B cell (primary cell): ENCODE measurements around the gene YJEFN3. TPM values are rescaled to one million over a fixed set of nuclear protein-coding genes. Genes with fewer than 3 reads are reported as not detected.

Experiments
- ATAC-seq: fragments of 200-7000 bp; cut with Tn5 transposase; one replicate; pipeline ENCODE4 v1.10.0; 2021; ENCODE audit warnings: low read depth, mild to moderate bottlenecking, moderate number of reproducible peaks, moderate library complexity
- CTCF ChIA-PET: fragments of 350-600 bp; sonication (Branson Sonifier 250); formaldehyde crosslinking; loops from one replicate; lab custom pipeline; 2021; ENCODE audit warnings: antibody characterized with exemption, inconsistent platforms; lab: Charles Lee
- POLR2A ChIA-PET: fragments of 350-600 bp; sonication (Branson Sonifier 250); formaldehyde crosslinking; loops from one replicate; lab custom pipeline; 2021; ENCODE audit warnings: antibody characterized with exemption; lab: Charles Lee
- DNase-seq: peaks from one replicate; pipeline ENCODE4 v3.0.0; 2013
- H2AFZ ChIP-seq: 2 replicates; pipeline ENCODE4 v1.6.1; 2012; ENCODE audit warnings: mild to moderate bottlenecking, low read depth, low read length; ENCODE audit not compliant: insufficient read depth, poor library complexity, severe bottlenecking
- H3K27ac ChIP-seq, 2 donors: 1 replicate in 1 of 2; 2 replicates in 1 of 2; pipeline ENCODE4 v1.5.1; 2012 to 2013; ENCODE audit warnings: low read length in 2 of 2, mild to moderate bottlenecking in 2 of 2, moderate library complexity in 1 of 2
- H3K27me3 ChIP-seq, 4 experiments: fragments of 200-600 bp in 1 of 4; sonication (generic) in 1 of 4; replicated peaks in 1 of 4; 1 replicate in 2 of 4; 2 replicates in 2 of 4; pipeline versions ENCODE4 v1.6.1 to v1.7.0; 2013 to 2016; ENCODE audit warnings: low read length in 3 of 4, mild to moderate bottlenecking in 2 of 4, mixed read lengths in 1 of 4, moderate library complexity in 1 of 4; ENCODE audit not compliant: insufficient read depth in 4 of 4, control insufficient read depth in 3 of 4; ENCODE audit errors: control extremely low read depth in 1 of 4
- H3K36me3 ChIP-seq, 2 experiments: replicated peaks in 1 of 2; 1 replicate in 1 of 2; 2 replicates in 1 of 2; pipeline versions ENCODE4 v1.6.1 to v1.7.1; 2013; ENCODE audit warnings: low read length in 1 of 2; ENCODE audit not compliant: insufficient read depth in 2 of 2, control insufficient read depth in 1 of 2; ENCODE audit errors: control extremely low read depth in 1 of 2, extremely low read depth in 1 of 2
- H3K4me1 ChIP-seq, 2 donors: fragments of 200-600 bp in 1 of 2; sonication (generic) in 1 of 2; 1 replicate in 1 of 2; 2 replicates in 1 of 2; pipeline versions ENCODE4 v1.5.1 to v1.6.1; 2013 to 2017; ENCODE audit warnings: low read length in 2 of 2; ENCODE audit not compliant: control insufficient read depth in 2 of 2, insufficient read depth in 2 of 2
- H3K4me2 ChIP-seq: replicated peaks from 2 replicates; pipeline ENCODE3; 2012; ENCODE audit warnings: mild to moderate bottlenecking, low read depth, low read length; ENCODE audit not compliant: poor library complexity, severe bottlenecking
- H3K4me3 ChIP-seq, 5 experiments: fragments of 200-600 bp in 1 of 5; sonication (generic) in 1 of 5; 1 replicate in 3 of 5; 2 replicates in 2 of 5; pipeline versions ENCODE4 v1.5.1 to v1.7.0; 2011 to 2016; ENCODE audit warnings: low read length in 4 of 5, mild to moderate bottlenecking in 4 of 5, low read depth in 2 of 5, control low read depth in 1 of 5, moderate library complexity in 1 of 5; ENCODE audit not compliant: insufficient read depth in 1 of 5; ENCODE audit errors: control extremely low read depth in 1 of 5, extremely low read depth in 1 of 5
- H3K79me2 ChIP-seq: fragments of 200-600 bp; sonication (generic); one replicate; pipeline ENCODE4 v1.6.0; 2016; ENCODE audit warnings: low read length; ENCODE audit not compliant: control insufficient read depth, insufficient read depth
- H3K9ac ChIP-seq: fragments of 200-600 bp; sonication (generic); 2 replicates; pipeline ENCODE4 v1.6.1; 2017; ENCODE audit warnings: mild to moderate bottlenecking, low read length, moderate library complexity
- H3K9me3 ChIP-seq, 3 donors: one replicate each; pipeline versions ENCODE4 v1.6.1 to v1.7.1; 2013; ENCODE audit warnings: low read length in 2 of 3; ENCODE audit not compliant: control insufficient read depth in 2 of 3, insufficient read depth in 1 of 3; ENCODE audit errors: control extremely low read depth in 1 of 3
- H4K20me1 ChIP-seq: 2 replicates; pipeline ENCODE4 v1.6.0; 2012; ENCODE audit warnings: mild to moderate bottlenecking, low read length; ENCODE audit not compliant: insufficient read depth, control insufficient read depth, poor library complexity, severe bottlenecking
- H3K27ac Mint-ChIP-seq: one replicate; pipeline ENCODE4 v1.8.0; 2021; ENCODE audit warnings: mixed read lengths
- H3K27me3 Mint-ChIP-seq: one replicate; pipeline ENCODE4 v1.8.0; 2021; ENCODE audit warnings: mixed read lengths
- H3K4me1 Mint-ChIP-seq: one replicate; pipeline ENCODE4 v1.8.0; 2021; ENCODE audit warnings: mixed read lengths
- H3K4me3 Mint-ChIP-seq: one replicate; pipeline ENCODE4 v1.8.0; 2021; ENCODE audit warnings: mixed read lengths
- H3K9me3 Mint-ChIP-seq: one replicate; pipeline ENCODE4 v1.8.0; 2022; ENCODE audit warnings: mixed read lengths; ENCODE audit not compliant: insufficient read depth
- CTCF ChIP-seq: fragments of 200-600 bp; IDR thresholded peaks from one replicate; pipeline ENCODE4 v1.8.0; 2022; ENCODE audit warnings: antibody characterized with exemption, mild to moderate bottlenecking
- EZH2 ChIP-seq: IDR thresholded peaks from 2 replicates; pipeline ENCODE4 v1.6.1; 2012; ENCODE audit warnings: borderline replicate concordance, low read depth, mild to moderate bottlenecking, moderate library complexity, low read length; ENCODE audit not compliant: insufficient read depth, poor library complexity, severe bottlenecking
- whole genome bisulfite sequencing: methylation state at CpG from one replicate; pipeline ENCODE4 v1.1.5; 2013; ENCODE audit warnings: missing lambda C conversion rate; ENCODE audit not compliant: insufficient coverage; 5-methylcytosine and 5-hydroxymethylcytosine counted together
- intact Hi-C: fragments of 100-400 bp; cut with micrococcal nuclease; formaldehyde crosslinking; loops from one replicate; pipeline ENCODE4 v1.10.0; 2022
- polyA plus RNA-seq: library from polyadenylated mRNA; depleted of rRNA; stranded (reverse); fragments of >200 nt; gene quantifications from 2 replicates; pipeline ENCODE4 v1.2.3, GENCODE V29; 2012
- total RNA-seq, 2 donors: library from RNA; stranded (reverse); fragments of 120-200 nt in 1 of 2; gene quantifications; 1 replicate in 1 of 2; 2 replicates in 1 of 2; pipeline versions ENCODE4 v1.2.3 to v1.2.4, GENCODE V29; 2013 to 2022

Gene YJEFN3
- total and polyA plus RNA-seq, 2 donors (not counting 1 experiment from before 2014, with no cell fraction given): 7.1 to 8.8 TPM

- DNase-seq: no peak
- peaks cover 0 to 2% of the 10 kb centered on the region in 2 donors for H3K4me1 ChIP-seq
- no peaks in the 10 kb centered on the region for H3K79me2 ChIP-seq
- peaks cover 0 to 11% (median 0%) of the 10 kb centered on the region in 3 donors for H3K9me3 ChIP-seq
- no peak overlapping the region for H3K4me3 ChIP-seq
- no peaks in the 10 kb centered on the region for H4K20me1 ChIP-seq
- peaks cover 0 to 7% (median 0%) of the 10 kb centered on the region in 4 experiments for H3K27me3 ChIP-seq
- no peak overlapping the region for H2AFZ ChIP-seq
- Mint-ChIP-seq H3K4me1 (no peaks in the 10 kb centered on the region), H3K27me3 (peaks cover 8% of the 10 kb centered on the region), H3K9me3 (no peaks in the 10 kb centered on the region), H3K4me3 (no peak overlapping the region), H3K27ac (no peak overlapping the region)
- intact Hi-C loops: no loop called here
- ChIA-PET CTCF (interaction anchor here (0.6 to 1.6 kb wide), 10 partner anchors 12 to 139 kb away, joined by 3 to 17 read pairs (median 5); no protein-coding TSS in a partner anchor), POLR2A (no interaction called here)
- WGBS: 92% methylated on average over 7 of the region's 10 CpGs
- H3K27ac ChIP-seq: no peak overlapping the region
- no peak for ATAC-seq
- no peak for TF ChIP-seq CTCF
- TF ChIP-seq EZH2: no peak
- no peak overlapping the region for H3K4me2 ChIP-seq
- no peak overlapping the region for H3K9ac ChIP-seq
- no peaks in the 10 kb centered on the region for H3K36me3 ChIP-seq
These were observed 25.0 kb downstream of the YJEFN3 start for GRCh38 chr19:19553670-19554069.

GRCh38 chr19:19554074-19555023 is 25.6 kb downstream of the YJEFN3 start:
- no peaks in the 10 kb centered on the region for H3K36me3 ChIP-seq
- POLR2A ChIA-PET: interaction anchor here (0.6 kb wide), 1 partner anchor 94 kb away, joined by 6 read pairs; no protein-coding TSS in a partner anchor
- peaks cover 0 to 11% (median 0%) of the 10 kb centered on the region in 3 donors for H3K9me3 ChIP-seq
- no peak overlapping the region for H3K27ac ChIP-seq
- 78% methylated on average over 32 of the region's 34 CpGs for WGBS
- ATAC-seq (peak; percentile 53), DNase-seq (peak; percentile 61)
- H3K9ac ChIP-seq: no peak overlapping the region
- no peaks in the 10 kb centered on the region for H3K4me1 Mint-ChIP-seq
- H2AFZ ChIP-seq: peak overlapping the region; percentile 16
- intact Hi-C loops: no loop called here
- H3K4me1 ChIP-seq: peaks cover 0 to 2% of the 10 kb centered on the region in 2 donors
- H3K27me3 Mint-ChIP-seq: peaks cover 4% of the 10 kb centered on the region
- no peaks in the 10 kb centered on the region for H3K79me2 ChIP-seq
- no peaks in the 10 kb centered on the region for H3K9me3 Mint-ChIP-seq
- H3K4me3 Mint-ChIP-seq: no peak overlapping the region
- no peak overlapping the region for H3K4me2 ChIP-seq
- no peaks in the 10 kb centered on the region for H4K20me1 ChIP-seq
- H3K27ac Mint-ChIP-seq: no peak overlapping the region
- H3K27me3 ChIP-seq: peaks cover 0 to 4% (median 0%) of the 10 kb centered on the region in 4 experiments
- H3K4me3 ChIP-seq: no peak overlapping the region
- CTCF ChIA-PET: interaction anchor here (0.6 to 2.0 kb wide), 13 partner anchors 11 to 139 kb away, joined by 3 to 17 read pairs (median 4); partner anchors contain the start of gene GMIP
- TF ChIP-seq EZH2: no peak
- TF ChIP-seq CTCF: peak; percentile 79
